HEK293 (cell line): ENCODE data around the gene WNK4.

ENCODE experiments used
- GLI4 ChIP-seq: fragments of 450-650 bp; formaldehyde crosslinking; IDR thresholded peaks from 2 replicates; pipeline ENCODE4 v1.5.1; 2016; ENCODE audit warnings: missing biosample characterization, missing genetic modification characterization
- GLIS2 ChIP-seq: fragments of 450-650 bp; formaldehyde crosslinking; IDR thresholded peaks from 2 replicates; pipeline ENCODE4 v1.5.1; 2016; ENCODE audit warnings: missing biosample characterization, missing genetic modification characterization
- RBAK ChIP-seq: fragments of 450-650 bp; formaldehyde crosslinking; IDR thresholded peaks from 2 replicates; pipeline ENCODE4 v1.5.1; 2016; ENCODE audit warnings: missing biosample characterization, missing genetic modification characterization
- SCRT2 ChIP-seq: fragments of 450-650 bp; formaldehyde crosslinking; IDR thresholded peaks from 2 replicates; pipeline ENCODE4 v1.5.1; 2016; ENCODE audit warnings: missing biosample characterization, missing genetic modification characterization
- SP2 ChIP-seq: fragments of 450-650 bp; formaldehyde crosslinking; IDR thresholded peaks from 2 replicates; pipeline ENCODE4 v1.5.1; 2016; ENCODE audit warnings: missing biosample characterization, missing genetic modification characterization
- SP7 ChIP-seq: fragments of 450-650 bp; formaldehyde crosslinking; IDR thresholded peaks from 2 replicates; pipeline ENCODE4 v1.5.1; 2016; ENCODE audit warnings: missing biosample characterization, missing genetic modification characterization
- YY1 ChIP-seq: fragments of 450-650 bp; formaldehyde crosslinking; IDR thresholded peaks from 2 replicates; pipeline ENCODE4 v1.5.1; 2018; ENCODE audit warnings: missing biosample characterization, missing genetic modification characterization
- ZEB2 ChIP-seq: fragments of 450-650 bp; formaldehyde crosslinking; IDR thresholded peaks from 2 replicates; pipeline ENCODE4 v1.5.1; 2016; ENCODE audit warnings: missing biosample characterization, missing genetic modification characterization
- ZNF24 ChIP-seq: fragments of 450-650 bp; formaldehyde crosslinking; IDR thresholded peaks from 2 replicates; pipeline ENCODE4 v1.5.1; 2016; ENCODE audit warnings: missing biosample characterization, missing genetic modification characterization
- ZNF26 ChIP-seq: fragments of 450-650 bp; formaldehyde crosslinking; IDR thresholded peaks from 2 replicates; pipeline ENCODE4 v1.5.1; 2016; ENCODE audit warnings: missing biosample characterization, missing genetic modification characterization
- ZNF280D ChIP-seq: fragments of 450-650 bp; formaldehyde crosslinking; IDR thresholded peaks from 2 replicates; pipeline ENCODE4 v1.5.1; 2016; ENCODE audit warnings: missing biosample characterization, missing genetic modification characterization
- ZNF350 ChIP-seq: fragments of 450-650 bp; formaldehyde crosslinking; IDR thresholded peaks from 2 replicates; pipeline ENCODE4 v1.5.0; 2017; ENCODE audit warnings: missing biosample characterization, mild to moderate bottlenecking, missing genetic modification characterization
- ZNF561 ChIP-seq: fragments of 450-650 bp; IDR thresholded peaks from 2 replicates; pipeline ENCODE4 v1.5.1; 2018; ENCODE audit warnings: missing biosample characterization, missing genetic modification characterization, borderline replicate concordance
- ZNF571 ChIP-seq: fragments of 450-650 bp; formaldehyde crosslinking; IDR thresholded peaks from 2 replicates; pipeline ENCODE4 v1.5.0; 2017; ENCODE audit warnings: missing biosample characterization, missing genetic modification characterization
- ZNF600 ChIP-seq: fragments of 450-650 bp; formaldehyde crosslinking; IDR thresholded peaks from 2 replicates; pipeline ENCODE4 v1.5.1; 2016; ENCODE audit warnings: missing biosample characterization, missing genetic modification characterization
- ZNF610 ChIP-seq: fragments of 450-650 bp; formaldehyde crosslinking; IDR thresholded peaks from 2 replicates; pipeline ENCODE4 v1.5.1; 2016; ENCODE audit warnings: missing biosample characterization, missing genetic modification characterization, borderline replicate concordance
- ZNF768 ChIP-seq: fragments of 450-650 bp; formaldehyde crosslinking; IDR thresholded peaks from 2 replicates; pipeline ENCODE4 v1.5.1; 2018; ENCODE audit warnings: missing biosample characterization, mild to moderate bottlenecking, missing genetic modification characterization
- TF ChIP-seq, protein P1 (sequence below): fragments of 450-650 bp; formaldehyde crosslinking; IDR thresholded peaks from 2 replicates; pipeline ENCODE4 v1.5.1; 2017; ENCODE audit warnings: missing biosample characterization, missing genetic modification characterization
- TF ChIP-seq, protein P2 (sequence below): sonication (generic); formaldehyde crosslinking; IDR thresholded peaks from 2 replicates; pipeline ENCODE4 v1.8.1; 2022; ENCODE audit warnings: mild to moderate bottlenecking, moderate library complexity, missing genetic modification reagents
- TF ChIP-seq, protein P3 (sequence below): fragments of 450-650 bp; formaldehyde crosslinking; IDR thresholded peaks from 2 replicates; pipeline ENCODE4 v1.5.1; 2016; ENCODE audit warnings: missing biosample characterization, missing genetic modification characterization

The WNK4 gene

GRCh38 chr17:42832934-42833766 is 52.7 kb downstream of the WNK4 start, which contains the start of gene PSME3 (continued):
- TF ChIP-seq, protein P1, sequence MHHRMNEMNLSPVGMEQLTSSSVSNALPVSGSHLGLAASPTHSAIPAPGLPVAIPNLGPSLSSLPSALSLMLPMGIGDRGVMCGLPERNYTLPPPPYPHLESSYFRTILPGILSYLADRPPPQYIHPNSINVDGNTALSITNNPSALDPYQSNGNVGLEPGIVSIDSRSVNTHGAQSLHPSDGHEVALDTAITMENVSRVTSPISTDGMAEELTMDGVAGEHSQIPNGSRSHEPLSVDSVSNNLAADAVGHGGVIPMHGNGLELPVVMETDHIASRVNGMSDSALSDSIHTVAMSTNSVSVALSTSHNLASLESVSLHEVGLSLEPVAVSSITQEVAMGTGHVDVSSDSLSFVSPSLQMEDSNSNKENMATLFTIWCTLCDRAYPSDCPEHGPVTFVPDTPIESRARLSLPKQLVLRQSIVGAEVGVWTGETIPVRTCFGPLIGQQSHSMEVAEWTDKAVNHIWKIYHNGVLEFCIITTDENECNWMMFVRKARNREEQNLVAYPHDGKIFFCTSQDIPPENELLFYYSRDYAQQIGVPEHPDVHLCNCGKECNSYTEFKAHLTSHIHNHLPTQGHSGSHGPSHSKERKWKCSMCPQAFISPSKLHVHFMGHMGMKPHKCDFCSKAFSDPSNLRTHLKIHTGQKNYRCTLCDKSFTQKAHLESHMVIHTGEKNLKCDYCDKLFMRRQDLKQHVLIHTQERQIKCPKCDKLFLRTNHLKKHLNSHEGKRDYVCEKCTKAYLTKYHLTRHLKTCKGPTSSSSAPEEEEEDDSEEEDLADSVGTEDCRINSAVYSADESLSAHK, result no peak
- TF ChIP-seq ZNF280D (tag by site-specific recombination) (no peak; the same call in 1 of the 2 replicates), ZNF26 (tag by site-specific recombination) (no peak), ZNF571 (tag by site-specific recombination) (no peak), ZNF350 (tag by site-specific recombination) (no peak), GLI4 (tag by site-specific recombination) (no peak; the same call in 1 of the 2 replicates), ZNF561 (tag by site-specific recombination) (peak; percentile 83; the same call in 1 of the 2 replicates), YY1 (peak; percentile 49; the same call in 1 of the 2 replicates), ZEB2 (peak; percentile 77), GLIS2 (tag by site-specific recombination) (peak; percentile 82), ZNF600 (tag by site-specific recombination) (no peak), SP2 (tag by site-specific recombination) (peak; percentile 85), ZNF24 (tag by site-specific recombination) (peak; percentile 70; the same call in 1 of the 2 replicates), ZNF768 (tag by site-specific recombination) (no peak), ZNF610 (tag by site-specific recombination) (peak; percentile 93; the same call in 1 of the 2 replicates), SCRT2 (tag by site-specific recombination) (no peak), SP7 (tag by site-specific recombination) (peak; percentile 88), RBAK (tag by site-specific recombination) (no peak)
- TF ChIP-seq, protein P2, sequence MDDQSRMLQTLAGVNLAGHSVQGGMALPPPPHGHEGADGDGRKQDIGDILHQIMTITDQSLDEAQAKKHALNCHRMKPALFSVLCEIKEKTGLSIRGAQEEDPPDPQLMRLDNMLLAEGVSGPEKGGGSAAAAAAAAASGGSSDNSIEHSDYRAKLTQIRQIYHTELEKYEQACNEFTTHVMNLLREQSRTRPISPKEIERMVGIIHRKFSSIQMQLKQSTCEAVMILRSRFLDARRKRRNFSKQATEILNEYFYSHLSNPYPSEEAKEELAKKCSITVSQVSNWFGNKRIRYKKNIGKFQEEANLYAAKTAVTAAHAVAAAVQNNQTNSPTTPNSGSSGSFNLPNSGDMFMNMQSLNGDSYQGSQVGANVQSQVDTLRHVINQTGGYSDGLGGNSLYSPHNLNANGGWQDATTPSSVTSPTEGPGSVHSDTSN (CRISPR knock-in tag), result peak; percentile 86
- TF ChIP-seq, protein P3, sequence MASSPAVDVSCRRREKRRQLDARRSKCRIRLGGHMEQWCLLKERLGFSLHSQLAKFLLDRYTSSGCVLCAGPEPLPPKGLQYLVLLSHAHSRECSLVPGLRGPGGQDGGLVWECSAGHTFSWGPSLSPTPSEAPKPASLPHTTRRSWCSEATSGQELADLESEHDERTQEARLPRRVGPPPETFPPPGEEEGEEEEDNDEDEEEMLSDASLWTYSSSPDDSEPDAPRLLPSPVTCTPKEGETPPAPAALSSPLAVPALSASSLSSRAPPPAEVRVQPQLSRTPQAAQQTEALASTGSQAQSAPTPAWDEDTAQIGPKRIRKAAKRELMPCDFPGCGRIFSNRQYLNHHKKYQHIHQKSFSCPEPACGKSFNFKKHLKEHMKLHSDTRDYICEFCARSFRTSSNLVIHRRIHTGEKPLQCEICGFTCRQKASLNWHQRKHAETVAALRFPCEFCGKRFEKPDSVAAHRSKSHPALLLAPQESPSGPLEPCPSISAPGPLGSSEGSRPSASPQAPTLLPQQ, result peak; percentile 77
- TF ChIP-seq, all 188 proteins: peak for 60
